CD4-positive, alpha-beta T cell treated with Interleukin-12 subunit alpha and Interleukin-12 subunit beta, for 1 hour (primary cell): ENCODE results near the gene RUNX3.
A peak's percentile ranks its signal among the peaks of the same experiment; 100 is the strongest.

Experiments used
- DNase-seq: peaks from one replicate; pipeline ENCODE4 v3.0.0-alpha.2; 2020

The RUNX3 gene

DNA sequence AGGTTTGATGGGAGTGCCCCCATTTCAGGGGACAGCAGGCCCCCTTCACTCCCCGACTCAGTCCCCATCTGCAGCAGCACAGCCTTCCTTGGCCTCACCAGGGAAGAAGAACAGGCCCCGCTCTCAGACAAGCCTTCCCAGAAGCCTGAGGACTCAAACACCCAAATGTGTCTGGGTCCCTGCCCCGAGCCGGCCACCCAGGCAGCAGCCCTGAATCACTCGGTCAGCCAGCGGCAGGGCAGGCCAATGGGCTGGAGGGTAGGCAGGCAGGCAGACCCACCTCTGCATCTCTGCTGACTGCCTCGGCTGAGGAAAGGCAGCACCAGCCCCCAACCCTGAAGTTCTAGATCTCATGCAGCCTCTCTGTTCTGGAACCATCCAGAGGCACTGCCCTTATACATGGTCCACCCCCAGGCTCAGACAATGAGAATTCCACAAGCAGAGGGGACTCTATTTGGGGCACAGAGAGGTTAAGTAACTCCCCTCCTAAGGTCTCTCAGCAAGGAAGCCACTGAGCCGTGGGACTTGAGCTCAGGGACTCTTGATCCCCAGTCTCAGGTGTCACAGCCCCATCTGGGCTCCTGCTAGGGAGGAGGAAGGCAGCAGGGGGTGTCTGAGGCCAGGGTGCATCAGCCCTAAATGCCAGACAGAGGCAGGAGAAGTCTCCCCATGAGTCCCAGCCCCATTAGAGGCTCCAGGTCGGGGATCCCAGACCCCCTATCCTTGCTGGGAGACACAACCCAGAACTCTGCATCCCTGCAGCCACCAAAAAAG lies 33.2 kb upstream of the RUNX3 start:
- peak; percentile 53 for DNase-seq

GRCh38 chr1:24961961-24962861 lies 32.1 kb upstream of the RUNX3 start:
- no peak for DNase-seq

GRCh38 chr1:24961334-24961733 lies 31.3 kb upstream of the RUNX3 start:
- DNase-seq = no peak

DNA sequence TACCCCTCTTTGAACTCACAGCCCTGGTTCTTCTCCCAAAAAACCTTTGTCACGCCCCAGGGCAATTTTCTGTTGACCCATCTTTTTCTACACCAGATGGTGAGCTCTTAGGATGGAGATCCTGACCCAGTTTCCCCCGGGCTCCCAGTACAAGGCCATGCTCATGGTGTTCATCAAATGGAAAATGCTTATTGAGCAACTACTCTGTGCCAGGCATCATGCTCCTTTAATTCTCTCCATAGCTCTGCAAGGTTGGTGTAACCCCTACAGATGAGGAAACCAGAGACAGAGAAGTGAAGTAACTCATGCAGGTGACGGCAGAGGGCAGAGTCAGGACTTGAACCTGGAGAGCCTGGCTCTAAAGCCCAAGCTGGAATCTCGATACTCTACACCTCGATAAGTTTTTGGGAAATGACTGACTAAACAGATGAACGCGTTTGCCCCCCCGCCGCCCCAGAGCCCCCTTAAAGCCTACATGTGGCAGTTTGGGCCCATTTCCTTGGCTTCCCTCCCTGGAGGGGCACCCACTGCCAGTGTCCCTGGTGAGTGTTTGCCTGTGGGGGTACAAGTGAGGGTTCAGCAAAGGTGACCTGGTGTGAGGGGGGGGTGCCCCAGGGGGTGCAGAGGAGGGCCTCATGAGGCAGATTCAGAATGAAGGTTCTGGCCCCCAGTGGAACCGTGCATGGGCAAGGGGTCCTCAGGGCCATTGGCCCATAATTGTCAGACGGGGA lies 30.2 kb upstream of the RUNX3 start:
- no peak for DNase-seq

GRCh38 chr1:24959623-24959975 lies 29.5 kb upstream of the RUNX3 start:
- DNase-seq = no peak

GRCh38 chr1:24958766-24959622 lies 28.9 kb upstream of the RUNX3 start:
- DNase-seq = no peak

DNA sequence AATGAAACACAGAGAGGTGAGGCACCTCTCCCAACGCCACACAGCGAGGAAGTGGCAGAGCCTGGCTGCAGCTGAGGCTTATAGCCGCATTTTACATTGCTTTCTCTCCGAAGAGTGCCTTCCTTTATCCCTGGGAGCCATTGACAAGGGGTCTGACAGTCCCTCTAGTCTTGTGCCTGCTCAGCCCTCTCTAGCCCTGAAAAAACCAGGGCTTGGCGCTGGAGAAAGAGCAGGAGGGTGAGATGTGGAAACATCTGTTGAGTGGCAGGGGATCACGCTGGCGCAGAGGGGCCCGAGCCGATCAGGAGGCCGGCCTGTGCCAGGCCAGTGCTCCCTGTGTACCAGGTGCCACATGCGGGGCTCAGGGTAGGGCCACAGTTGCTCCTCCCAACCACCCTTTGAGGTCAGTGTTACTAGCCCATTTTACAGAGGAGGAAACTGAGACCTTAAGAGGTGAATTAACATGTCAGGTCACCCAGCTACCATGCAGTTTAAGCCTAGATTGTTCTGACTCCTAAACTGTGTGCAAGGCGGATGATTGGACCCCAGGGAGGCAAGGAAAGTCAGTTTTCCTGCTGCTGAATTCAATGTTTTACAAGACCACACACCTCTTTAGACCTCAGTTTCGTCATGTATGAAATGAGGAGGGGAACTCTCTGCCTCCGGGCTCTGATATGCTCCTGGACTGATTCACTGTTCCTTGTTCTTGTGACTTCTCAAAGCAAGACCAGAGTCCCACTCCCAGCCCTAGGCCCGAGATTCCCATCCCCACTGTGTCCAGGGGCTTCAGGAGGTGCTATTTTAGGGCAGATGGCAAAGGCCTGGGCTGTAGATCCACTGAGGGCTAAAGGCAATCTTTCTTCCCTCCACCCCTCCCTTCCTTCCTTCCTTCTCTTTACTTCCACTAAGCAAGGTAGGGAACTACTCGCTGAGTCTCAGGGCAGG lies 28.0 kb upstream of the RUNX3 start:
- no peak for DNase-seq

- DNase-seq = no peak
Measured at GRCh38 chr1:24957016-24957807, 27.1 kb upstream of the RUNX3 start.

DNA sequence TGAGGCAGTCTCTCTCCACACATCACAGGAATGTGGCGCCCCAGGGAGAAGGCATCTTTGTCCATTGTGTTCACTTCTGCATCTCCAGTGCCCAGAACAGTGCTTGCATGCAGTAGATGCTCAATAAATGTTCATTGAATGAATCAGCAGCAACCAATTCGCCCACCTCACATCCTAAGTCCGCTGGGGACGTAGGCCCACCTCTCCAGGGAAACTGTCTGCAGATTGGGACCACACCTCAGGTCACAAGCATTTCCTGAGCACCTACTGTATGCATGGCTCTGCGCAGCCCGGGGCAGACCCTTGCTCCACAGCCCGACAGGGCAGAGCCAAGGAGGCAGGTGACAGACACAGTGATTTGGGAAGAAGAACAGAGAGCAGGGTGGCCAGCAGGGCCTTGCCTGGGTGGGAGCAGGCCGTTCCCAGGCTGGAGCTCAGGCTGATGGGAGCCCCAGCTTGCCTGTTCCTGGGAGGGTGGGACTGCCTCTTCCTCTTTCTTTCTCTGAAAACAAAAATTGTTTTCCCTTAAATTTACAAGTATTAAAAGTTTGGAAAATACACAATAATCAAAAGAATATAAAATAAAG lies 25.8 kb upstream of the RUNX3 start:
- no peak for DNase-seq

DNA sequence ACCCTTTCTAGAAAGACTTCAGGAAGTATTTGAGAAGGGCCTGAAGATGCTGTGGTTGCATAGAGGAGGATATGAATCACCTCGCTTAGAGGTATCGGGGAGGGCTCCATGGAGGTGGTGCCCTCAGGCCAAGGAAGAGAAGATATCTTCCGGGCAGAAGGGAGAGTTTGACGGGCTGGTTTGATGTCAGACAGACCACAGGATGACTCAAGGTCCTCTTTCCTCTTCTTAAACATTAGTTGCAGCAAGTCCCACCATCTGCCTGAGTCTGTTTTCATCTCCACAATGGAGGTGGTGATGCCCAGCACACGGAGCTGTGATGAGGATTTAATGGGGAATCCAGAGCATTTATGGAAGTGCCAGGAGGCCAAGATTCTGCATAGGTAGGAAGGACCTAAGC lies 25.1 kb upstream of the RUNX3 start:
- peak; percentile 66 for DNase-seq

- DNase-seq = no peak
Measured at GRCh38 chr1:24954631-24955030, 24.6 kb upstream of the RUNX3 start.

- no peak for DNase-seq
Measured at GRCh38 chr1:24954022-24954421, 23.9 kb upstream of the RUNX3 start.

GRCh38 chr1:24952413-24952841 lies 22.4 kb upstream of the RUNX3 start:
- peak; percentile 63 for DNase-seq

DNA sequence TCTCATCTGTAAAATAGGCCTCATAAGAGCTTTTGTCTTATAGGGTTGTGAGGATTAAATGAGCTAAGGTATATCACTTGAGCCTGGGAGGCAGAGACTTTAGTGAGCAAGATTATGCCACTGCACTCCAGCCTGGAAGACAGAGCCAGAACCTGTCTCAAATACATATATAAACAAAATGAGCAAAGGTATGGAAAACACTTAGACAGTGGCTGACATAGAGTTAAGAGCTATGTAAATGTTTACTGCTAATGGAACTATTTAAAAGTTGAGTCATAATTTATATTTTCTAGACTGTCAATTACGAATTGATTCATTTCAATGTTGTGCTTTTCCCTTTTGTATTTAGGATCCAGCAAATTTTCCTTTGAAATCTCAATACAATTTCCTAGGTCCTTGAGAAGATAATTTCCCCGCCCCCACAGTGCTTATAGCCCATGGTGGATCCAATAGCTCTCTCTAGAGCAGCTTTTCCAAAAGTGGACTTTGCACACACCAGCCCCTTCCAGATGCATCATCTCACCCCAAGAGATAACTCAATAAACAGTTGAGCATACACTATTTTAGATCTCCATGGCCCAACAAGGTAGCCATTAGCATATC lies 21.8 kb upstream of the RUNX3 start:
- DNase-seq = no peak

- no peak for DNase-seq
Measured at GRCh38 chr1:24951337-24951736, 21.3 kb upstream of the RUNX3 start.

GRCh38 chr1:24949331-24949881 lies 19.3 kb upstream of the RUNX3 start:
- DNase-seq = no peak

DNA sequence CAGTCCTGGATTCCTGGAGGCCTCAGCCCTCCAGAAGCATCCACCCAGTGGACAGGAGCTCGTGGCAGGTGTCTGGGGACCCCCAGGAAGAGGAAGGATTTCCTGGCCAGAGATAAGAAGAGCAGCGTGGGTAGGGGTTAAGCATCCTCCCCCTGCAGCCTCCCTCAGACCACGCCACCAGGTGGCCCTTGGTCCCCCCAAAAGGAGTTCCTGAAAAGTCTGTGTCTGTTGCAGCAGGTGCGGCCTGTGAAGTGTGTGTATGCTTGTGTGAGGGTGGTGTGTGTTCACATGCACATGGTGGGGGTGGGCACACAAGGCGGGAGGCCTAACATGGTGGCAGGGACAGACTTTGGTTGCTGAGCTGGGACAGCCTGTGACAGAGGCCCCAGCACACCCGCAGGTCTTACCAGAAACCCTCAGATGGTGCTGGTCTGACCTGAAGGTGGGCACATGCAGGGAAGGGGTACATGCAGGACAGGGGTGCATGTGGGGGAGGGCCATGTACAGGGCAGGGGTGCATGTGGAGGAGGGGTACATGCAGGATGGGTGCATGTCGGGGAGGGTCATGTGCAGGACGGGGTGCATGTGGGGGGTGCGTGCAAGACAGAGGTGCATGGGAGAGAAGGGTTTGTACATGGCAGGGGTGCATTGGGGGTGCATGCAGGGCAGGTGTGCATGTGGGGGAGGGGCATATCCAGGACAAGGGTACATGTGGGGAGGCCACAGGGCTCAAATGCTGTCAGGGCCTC lies 18.2 kb upstream of the RUNX3 start:
- DNase-seq = no peak

DNA sequence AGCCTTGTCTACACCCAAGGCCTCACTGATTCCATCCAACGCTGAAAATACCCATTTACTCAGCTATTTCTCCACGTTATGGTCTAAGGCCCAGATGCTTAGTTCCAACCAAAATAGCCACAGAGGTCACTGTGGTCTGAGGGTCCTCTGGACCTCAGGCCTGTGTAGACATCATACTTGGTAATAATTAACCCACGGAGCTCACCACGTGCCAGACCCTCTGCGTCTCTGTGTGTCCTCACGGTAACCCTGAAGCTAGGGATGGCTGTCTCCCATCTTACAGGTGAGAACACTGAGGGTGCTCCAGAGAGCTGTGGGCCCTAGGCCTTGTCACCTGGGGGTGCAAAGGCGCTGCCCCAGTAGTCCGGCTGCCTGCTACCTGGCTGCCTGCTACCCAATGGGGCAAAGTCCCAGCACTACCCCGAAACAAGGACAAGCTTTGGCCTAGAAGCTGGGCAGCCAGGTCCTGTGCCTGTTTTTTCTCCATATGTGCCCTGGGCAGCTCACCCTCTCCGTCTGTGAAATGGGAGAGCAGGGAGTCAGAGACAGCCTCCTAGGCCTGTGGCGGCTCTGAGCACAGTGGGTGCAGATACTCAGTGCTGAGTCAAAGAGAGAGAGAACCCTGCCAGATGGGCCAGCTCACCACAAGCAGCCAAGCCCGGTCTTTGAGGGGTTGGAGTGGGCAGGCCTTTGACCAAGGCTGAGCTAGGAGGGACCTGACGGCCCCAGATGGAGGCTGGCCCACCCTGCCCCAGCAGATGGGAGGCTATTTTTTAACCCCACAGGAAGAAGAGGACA lies 17.0 kb upstream of the RUNX3 start:
- DNase-seq = no peak
